ENCODE measurements around the gene CERT1.

- TF ChIP-seq POLR2AphosphoS5 (IDR thresholded peaks at IDR 0.05; ENCODE audit: borderline replicate concordance, low read depth, low read length) (no peak), EZH2 (IDR thresholded peaks at IDR 0.05) (no peak)
Observed at GRCh38 chr5:75405296-75405695, 106.1 kb downstream of the CERT1 start.
